ENCODE results near the gene PTPRT.
"Not testable (repeated sequence)": the region's sequence is repeated elsewhere in the genome, so short reads cannot be mapped to it uniquely, and the experiment has no call there.

The PTPRT gene

GRCh38 chr20:42212391-42212790 lies 977.3 kb downstream of the PTPRT start:
- no peaks in the 10 kb centered on the region for H3K4me1 Mint-ChIP-seq
- no peak overlapping the region for H3K27ac Mint-ChIP-seq (ENCODE audit: low read depth)
- no peak for DNase-seq (ENCODE audit: low spot score in 2 of 2)
- no peak overlapping the region for H3K4me3 Mint-ChIP-seq
- H3K36me3 Mint-ChIP-seq (ENCODE audit: insufficient read depth), result no peaks in the 10 kb centered on the region
- no peaks in the 10 kb centered on the region for H3K27me3 Mint-ChIP-seq
- ATAC-seq (replicated peaks; ENCODE audit: extremely low read depth, poor library complexity, severe bottlenecking), result no peak
- H3K9me3 Mint-ChIP-seq, result peaks cover 28% of the 10 kb centered on the region

DNA sequence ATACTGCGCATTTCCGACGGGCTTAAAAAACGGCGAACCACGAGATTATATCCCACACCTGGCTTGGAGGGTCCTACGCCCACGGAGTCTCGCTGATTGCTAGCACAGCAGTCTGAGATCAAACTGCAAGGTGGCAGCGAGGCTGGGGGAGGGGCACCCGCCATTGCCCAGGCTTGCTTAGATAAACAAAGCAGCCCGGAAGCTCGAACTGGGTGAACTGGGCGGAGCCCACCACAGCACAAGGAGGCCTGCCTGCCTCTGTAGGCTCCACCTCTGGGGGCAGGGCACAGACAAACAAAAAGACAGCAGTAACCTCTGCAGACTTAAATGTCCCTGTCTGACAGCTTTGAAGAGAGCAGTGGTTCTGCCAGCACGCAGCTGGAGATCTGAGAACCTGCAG lies 983.1 kb downstream of the PTPRT start:
- H3K27ac Mint-ChIP-seq (ENCODE audit: low read depth); H3K4me1 Mint-ChIP-seq; H3K4me3 Mint-ChIP-seq; H3K36me3 Mint-ChIP-seq (ENCODE audit: insufficient read depth); DNase-seq (ENCODE audit: low spot score in 2 of 2); H3K27me3 Mint-ChIP-seq; ATAC-seq (replicated peaks; ENCODE audit: extremely low read depth, poor library complexity, severe bottlenecking): not testable (repeated sequence)
- H3K9me3 Mint-ChIP-seq, result peaks cover 11% of the 10 kb centered on the region

- ATAC-seq (replicated peaks; ENCODE audit: extremely low read depth, poor library complexity, severe bottlenecking) (no peak), DNase-seq (ENCODE audit: low spot score in 2 of 2) (no peak)
- no peak overlapping the region for H3K27ac Mint-ChIP-seq (ENCODE audit: low read depth)
These were observed 985.5 kb downstream of the PTPRT start for GRCh38 chr20:42204109-42204660.

DNA sequence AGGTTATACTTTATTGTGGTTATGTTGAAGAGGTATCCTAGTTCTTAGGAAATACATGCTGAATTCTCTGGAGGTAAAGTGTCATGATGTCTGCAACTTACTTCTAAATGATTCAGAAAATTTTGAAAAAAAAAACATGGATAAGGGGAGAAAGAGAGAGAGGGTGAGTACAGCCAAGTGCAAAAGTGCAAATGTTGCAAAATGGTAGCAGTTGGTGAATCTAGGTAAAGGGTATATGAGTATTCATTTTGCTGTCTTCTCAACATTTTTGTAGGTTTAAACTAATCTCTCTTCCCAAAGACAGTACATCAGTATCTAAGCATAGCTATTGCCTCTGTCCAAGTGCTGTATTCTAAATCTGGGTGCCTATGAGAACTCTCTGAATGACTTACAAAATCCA lies 992.1 kb downstream of the PTPRT start:
- ATAC-seq (replicated peaks; ENCODE audit: extremely low read depth, poor library complexity, severe bottlenecking) (no peak), DNase-seq (ENCODE audit: low spot score in 2 of 2) (no peak)
- peaks cover 11% of the 10 kb centered on the region for H3K9me3 Mint-ChIP-seq
- no peaks in the 10 kb centered on the region for H3K4me1 Mint-ChIP-seq
- no peak overlapping the region for H3K27ac Mint-ChIP-seq (ENCODE audit: low read depth)
- H3K4me3 Mint-ChIP-seq, result no peak overlapping the region
- H3K36me3 Mint-ChIP-seq (ENCODE audit: insufficient read depth), result no peaks in the 10 kb centered on the region
- no peaks in the 10 kb centered on the region for H3K27me3 Mint-ChIP-seq

More at GRCh38 chr20:42204109-42204660, 985.5 kb downstream of the PTPRT start:
- Mint-ChIP-seq H3K36me3 (ENCODE audit: insufficient read depth) (no peaks in the 10 kb centered on the region), H3K27me3 (no peaks in the 10 kb centered on the region), H3K9me3 (peaks cover 11% of the 10 kb centered on the region), H3K4me3 (no peak overlapping the region), H3K4me1 (no peaks in the 10 kb centered on the region)

GRCh38 chr20:42193119-42193518 lies 996.6 kb downstream of the PTPRT start:
- Mint-ChIP-seq H3K36me3 (ENCODE audit: insufficient read depth) (no peaks in the 10 kb centered on the region), H3K9me3 (peaks cover 11% of the 10 kb centered on the region), H3K4me3 (no peak overlapping the region), H3K27ac (ENCODE audit: low read depth) (no peak overlapping the region), H3K4me1 (no peaks in the 10 kb centered on the region), H3K27me3 (no peaks in the 10 kb centered on the region)
- ATAC-seq (replicated peaks; ENCODE audit: extremely low read depth, poor library complexity, severe bottlenecking) (no peak), DNase-seq (ENCODE audit: low spot score in 2 of 2) (no peak)

GRCh38 chr20:42192321-42192720 lies 997.4 kb downstream of the PTPRT start:
- ATAC-seq (replicated peaks; ENCODE audit: extremely low read depth, poor library complexity, severe bottlenecking), result no peak
- H3K4me3 Mint-ChIP-seq, result no peak overlapping the region
- no peak overlapping the region for H3K27ac Mint-ChIP-seq (ENCODE audit: low read depth)
- no peaks in the 10 kb centered on the region for H3K27me3 Mint-ChIP-seq
- DNase-seq (ENCODE audit: low spot score in 2 of 2), result no peak
- no peaks in the 10 kb centered on the region for H3K36me3 Mint-ChIP-seq (ENCODE audit: insufficient read depth)
- no peaks in the 10 kb centered on the region for H3K4me1 Mint-ChIP-seq
- H3K9me3 Mint-ChIP-seq, result peaks cover 7% of the 10 kb centered on the region

DNA sequence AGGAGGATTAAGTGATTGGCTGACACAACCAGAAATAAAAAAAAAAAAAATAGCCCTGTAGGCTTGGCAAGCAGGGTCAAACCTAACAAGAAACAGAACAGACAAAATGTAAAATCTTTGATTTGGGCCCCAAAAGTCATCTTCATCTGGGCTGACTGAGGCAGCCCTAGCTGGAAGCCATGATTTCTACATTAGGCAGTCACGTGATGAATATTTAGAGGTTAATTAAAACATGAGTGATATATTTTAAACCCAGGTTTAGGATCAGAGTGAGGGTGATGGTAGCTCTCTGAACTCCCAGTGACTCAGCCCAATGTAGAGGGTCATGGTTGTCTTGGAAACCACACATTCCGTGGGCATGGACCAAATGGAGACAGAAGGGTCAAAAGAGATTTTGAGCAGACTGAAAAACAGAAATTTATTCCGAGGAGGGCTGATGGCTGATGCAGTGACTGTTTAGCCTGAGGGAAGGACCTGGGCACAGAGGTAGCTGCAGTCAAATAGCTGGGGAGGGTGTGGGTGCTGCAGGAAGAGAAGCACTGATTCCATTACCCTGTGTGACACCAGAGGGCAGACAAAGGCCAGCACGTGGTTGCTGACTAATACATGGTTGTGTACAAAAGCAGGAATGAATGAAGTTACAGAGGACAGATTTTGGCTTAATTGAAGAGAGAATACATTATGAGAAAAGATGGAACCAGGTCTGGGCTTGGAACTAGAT lies 998.4 kb downstream of the PTPRT start:
- Mint-ChIP-seq H3K9me3 (peaks cover 6% of the 10 kb centered on the region), H3K36me3 (ENCODE audit: insufficient read depth) (no peaks in the 10 kb centered on the region), H3K4me3 (no peak overlapping the region), H3K27ac (ENCODE audit: low read depth) (no peak overlapping the region), H3K4me1 (no peaks in the 10 kb centered on the region), H3K27me3 (no peaks in the 10 kb centered on the region)
- DNase-seq (ENCODE audit: low spot score in 2 of 2) (no peak), ATAC-seq (replicated peaks; ENCODE audit: extremely low read depth, poor library complexity, severe bottlenecking) (no peak)

GRCh38 chr20:42190084-42190483 lies 999.6 kb downstream of the PTPRT start:
- Mint-ChIP-seq H3K36me3 (ENCODE audit: insufficient read depth) (no peaks in the 10 kb centered on the region), H3K4me3 (no peak overlapping the region), H3K27ac (ENCODE audit: low read depth) (no peak overlapping the region), H3K27me3 (no peaks in the 10 kb centered on the region), H3K4me1 (no peaks in the 10 kb centered on the region), H3K9me3 (peaks cover 11% of the 10 kb centered on the region)
- no peak for DNase-seq (ENCODE audit: low spot score in 2 of 2)
- ATAC-seq (replicated peaks; ENCODE audit: extremely low read depth, poor library complexity, severe bottlenecking), result no peak

DNA sequence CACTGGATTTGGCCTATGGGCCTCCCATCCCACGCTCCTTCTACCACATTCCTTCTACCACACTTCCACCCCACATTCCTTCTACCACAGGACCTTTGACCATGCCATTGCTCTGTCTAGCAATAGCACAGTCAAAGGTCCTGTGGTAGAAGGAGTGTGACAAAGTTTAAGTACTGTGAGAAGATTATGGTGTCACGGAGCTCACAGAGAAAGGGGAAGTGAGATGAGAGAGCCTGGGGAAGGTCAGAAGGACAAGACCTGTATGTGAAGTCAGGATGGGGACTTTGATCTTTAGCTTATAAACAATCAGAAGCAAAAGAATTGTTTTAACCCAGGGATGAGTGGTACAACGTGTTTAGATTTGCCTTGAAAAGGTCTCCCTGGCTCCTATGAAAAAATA lies 1003.4 kb downstream of the PTPRT start:
- DNase-seq (ENCODE audit: low spot score in 2 of 2) (no peak), ATAC-seq (replicated peaks; ENCODE audit: extremely low read depth, poor library complexity, severe bottlenecking) (no peak)
- no peaks in the 10 kb centered on the region for H3K4me1 Mint-ChIP-seq
- no peak overlapping the region for H3K27ac Mint-ChIP-seq (ENCODE audit: low read depth)
- peaks cover 21% of the 10 kb centered on the region for H3K9me3 Mint-ChIP-seq
- H3K36me3 Mint-ChIP-seq (ENCODE audit: insufficient read depth), result no peaks in the 10 kb centered on the region
- H3K4me3 Mint-ChIP-seq, result no peak overlapping the region
- no peaks in the 10 kb centered on the region for H3K27me3 Mint-ChIP-seq

GRCh38 chr20:42183147-42183546 lies 1006.6 kb downstream of the PTPRT start:
- no peak for DNase-seq (ENCODE audit: low spot score in 2 of 2)
- no peak for ATAC-seq (replicated peaks; ENCODE audit: extremely low read depth, poor library complexity, severe bottlenecking)
- Mint-ChIP-seq H3K4me3 (no peak overlapping the region), H3K27ac (ENCODE audit: low read depth) (no peak overlapping the region), H3K36me3 (ENCODE audit: insufficient read depth) (no peaks in the 10 kb centered on the region), H3K27me3 (no peaks in the 10 kb centered on the region), H3K4me1 (no peaks in the 10 kb centered on the region), H3K9me3 (peaks cover 22% of the 10 kb centered on the region)

GRCh38 chr20:42181064-42181463 lies 1008.6 kb downstream of the PTPRT start:
- Mint-ChIP-seq H3K9me3 (peaks cover 22% of the 10 kb centered on the region), H3K4me1 (no peaks in the 10 kb centered on the region), H3K4me3 (no peak overlapping the region), H3K27me3 (no peaks in the 10 kb centered on the region), H3K27ac (ENCODE audit: low read depth) (no peak overlapping the region), H3K36me3 (ENCODE audit: insufficient read depth) (no peaks in the 10 kb centered on the region)
- DNase-seq (ENCODE audit: low spot score in 2 of 2) (no peak), ATAC-seq (replicated peaks; ENCODE audit: extremely low read depth, poor library complexity, severe bottlenecking) (no peak)

GRCh38 chr20:42179768-42180167 lies 1009.9 kb downstream of the PTPRT start:
- no peaks in the 10 kb centered on the region for H3K4me1 Mint-ChIP-seq
- no peak overlapping the region for H3K27ac Mint-ChIP-seq (ENCODE audit: low read depth)
- ATAC-seq (replicated peaks; ENCODE audit: extremely low read depth, poor library complexity, severe bottlenecking), result no peak
- H3K27me3 Mint-ChIP-seq, result no peaks in the 10 kb centered on the region
- H3K9me3 Mint-ChIP-seq, result peaks cover 22% of the 10 kb centered on the region
- no peak for DNase-seq (ENCODE audit: low spot score in 2 of 2)
- H3K36me3 Mint-ChIP-seq (ENCODE audit: insufficient read depth), result no peaks in the 10 kb centered on the region
- H3K4me3 Mint-ChIP-seq, result no peak overlapping the region

DNA sequence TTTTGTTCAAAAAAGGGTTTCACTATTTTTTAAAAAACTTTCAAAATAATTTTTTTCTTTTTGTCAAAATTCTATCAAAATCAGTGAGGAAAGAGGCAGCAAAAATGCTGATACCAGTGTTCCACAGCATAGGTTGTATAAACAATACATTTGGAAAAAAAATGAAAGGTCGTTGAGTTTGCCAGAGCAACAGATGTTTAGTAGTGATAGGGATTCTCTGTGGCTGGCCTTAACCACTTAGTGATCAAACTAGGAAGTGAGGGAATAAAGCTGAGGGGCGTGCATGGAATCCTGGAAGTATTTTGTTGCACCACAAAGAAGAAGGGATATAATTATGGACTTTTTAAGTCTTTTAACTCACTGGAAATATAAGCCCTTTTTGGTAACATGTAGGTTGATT lies 1016.3 kb downstream of the PTPRT start:
- Mint-ChIP-seq H3K4me1 (no peaks in the 10 kb centered on the region), H3K27ac (ENCODE audit: low read depth) (no peak overlapping the region), H3K4me3 (no peak overlapping the region), H3K9me3 (peaks cover 14% of the 10 kb centered on the region), H3K36me3 (ENCODE audit: insufficient read depth) (no peaks in the 10 kb centered on the region), H3K27me3 (no peaks in the 10 kb centered on the region)
- ATAC-seq (replicated peaks; ENCODE audit: extremely low read depth, poor library complexity, severe bottlenecking), result no peak
- no peak for DNase-seq (ENCODE audit: low spot score in 2 of 2)
